GM12878 (cell line): ENCODE measurements around the gene SYCP3. TPM values are rescaled to one million over a fixed set of nuclear protein-coding genes. Genes with fewer than 3 reads are reported as not detected.
"Not testable (repeated sequence)": the region's sequence is repeated elsewhere in the genome, so short reads cannot be mapped to it uniquely, and the experiment has no call there.

ENCODE experiments used
- ATAC-seq: fragments of 200-7000 bp; cut with Tn5 transposase; 3 replicates; pipeline ENCODE4 v1.9.1; 2020; ENCODE audit warnings: mild to moderate bottlenecking, moderate library complexity
- BruUV-seq: library from RNA; stranded (reverse); fragments of 400-500 nt; replicated peaks from 2 replicates; lab custom pipeline; 2021; lab: Mats Ljungman, UMichigan
- CTCF ChIA-PET: fragments of 300-600 bp; sonication (Branson Sonifier 250); formaldehyde crosslinking; extraction: SDS; loops from one replicate; lab custom pipeline; 2021; ENCODE audit warnings: inconsistent platforms; lab: Yijun Ruan, JAX
- POLR2A ChIA-PET: fragments of 350-600 bp; formaldehyde crosslinking; extraction: SDS; loops from one replicate; lab custom pipeline; 2021; ENCODE audit warnings: inconsistent platforms; lab: Charles Lee
- RAD21 ChIA-PET: fragments of 300-600 bp; sonication (Branson Sonifier 250); formaldehyde crosslinking; loops from one replicate; lab custom pipeline; 2023; ENCODE audit warnings: antibody characterized with exemption; ENCODE audit not compliant: unreplicated experiment; lab: Charles Lee
- SMC1A ChIA-PET: fragments of 300-600 bp; sonication (Branson Sonifier 250); formaldehyde crosslinking; loops from one replicate; lab custom pipeline; 2023; ENCODE audit not compliant: unreplicated experiment, uncharacterized antibody; lab: Charles Lee
- DNase-seq: peaks from one replicate; pipeline ENCODE4 v3.0.0-alpha.2; 2011; ENCODE audit warnings: low read depth, low spot score
- FAIRE-seq: peaks from 3 replicates; lab custom pipeline; 2011; peaks lifted over from hg19 to GRCh38; lab: Jason Lieb, UNC
- H2AFZ ChIP-seq: 2 replicates; pipeline ENCODE4 v1.6.0; 2011; ENCODE audit warnings: low read depth, low read length, control low read depth; ENCODE audit not compliant: control insufficient read depth
- H3K27ac ChIP-seq: 2 replicates; pipeline ENCODE4 v1.5.1; 2011; ENCODE audit warnings: control low read depth; ENCODE audit not compliant: control insufficient read depth, insufficient read depth
- H3K27me3 ChIP-seq, 2 experiments: replicated peaks in 1 of 2; 2 replicates each; pipeline versions ENCODE4 v1.6.0 to v1.6.1; 2011; ENCODE audit warnings: low read length in 1 of 2; ENCODE audit not compliant: control insufficient read depth in 2 of 2, insufficient read depth in 2 of 2
- H3K36me3 ChIP-seq, 2 experiments: 2 replicates each; pipeline ENCODE4 v1.5.1; 2011; ENCODE audit warnings: low read length in 1 of 2; ENCODE audit not compliant: control insufficient read depth in 2 of 2, insufficient read depth in 2 of 2
- H3K4me1 ChIP-seq: 2 replicates; pipeline ENCODE4 v1.6.1; 2011; ENCODE audit warnings: mild to moderate bottlenecking, low read length, moderate library complexity, mixed read lengths; ENCODE audit not compliant: control insufficient read depth, insufficient read depth
- H3K4me2 ChIP-seq: 2 replicates; pipeline ENCODE4 v1.6.0; 2011; ENCODE audit warnings: control low read depth; ENCODE audit not compliant: control insufficient read depth, insufficient read depth
- H3K4me3 ChIP-seq: fragments of 200-600 bp; sonication (generic); 2 replicates; pipeline ENCODE4 v1.5.1; 2016
- H3K79me2 ChIP-seq: 2 replicates; pipeline ENCODE4 v1.6.0; 2011; ENCODE audit warnings: low read length; ENCODE audit not compliant: control insufficient read depth, insufficient read depth
- H3K9ac ChIP-seq: 2 replicates; pipeline ENCODE4 v1.8.0; 2011; ENCODE audit warnings: low read length, control low read depth, mixed read lengths; ENCODE audit not compliant: control insufficient read depth, insufficient read depth
- H3K9me3 ChIP-seq: replicated peaks from 3 replicates; pipeline ENCODE4 v1.5.1; 2011; ENCODE audit warnings: mild to moderate bottlenecking, low read length; ENCODE audit not compliant: control insufficient read depth, insufficient read depth
- H4K20me1 ChIP-seq: 2 replicates; pipeline ENCODE4 v1.6.0; 2011; ENCODE audit not compliant: control insufficient read depth, insufficient read depth
- EED ChIP-seq: sonication (generic); IDR thresholded peaks from 2 replicates; pipeline ENCODE4 v1.6.1; 2016; ENCODE audit warnings: antibody characterized with exemption, low read depth
- JUND ChIP-seq: IDR thresholded peaks from 2 replicates; pipeline ENCODE4 v1.6.1; 2012; ENCODE audit warnings: low read depth, mild to moderate bottlenecking, low read length, improper control_type of control experiment, moderate library complexity
- PKNOX1 ChIP-seq: fragments of 450-650 bp; IDR thresholded peaks from 2 replicates; pipeline ENCODE4 v1.6.1; 2016; ENCODE audit warnings: mild to moderate bottlenecking
- SMARCA5 ChIP-seq: fragments of 450-650 bp; IDR thresholded peaks from 2 replicates; pipeline ENCODE4 v1.6.1; 2017; ENCODE audit warnings: mild to moderate bottlenecking
- SRF ChIP-seq, 2 experiments: IDR thresholded peaks; 2 replicates each; pipeline ENCODE4 v1.6.1; 2011; ENCODE audit warnings: low read depth in 2 of 2, low read length in 2 of 2, mild to moderate bottlenecking in 1 of 2, moderate library complexity in 1 of 2
- STAT1 ChIP-seq: fragments of 450-650 bp; conservative IDR thresholded peaks from 2 replicates; pipeline ENCODE4 v1.6.1; 2014; ENCODE audit warnings: antibody characterized with exemption, mild to moderate bottlenecking
- ZSCAN29 ChIP-seq: fragments of 450-650 bp; IDR thresholded peaks from 2 replicates; pipeline ENCODE4 v1.6.1; 2017; ENCODE audit warnings: mild to moderate bottlenecking, moderate library complexity
- WGBS: methylation state at CpG from one replicate; pipeline ENCODE4 v1.1.6; 2016; ENCODE audit warnings: low lambda C conversion rate; ENCODE audit not compliant: insufficient replicate concordance, insufficient coverage; ENCODE audit errors: missing lambda C conversion rate; 5-methylcytosine and 5-hydroxymethylcytosine counted together
- in situ Hi-C: fragments of 300-500 bp; cut with MboI; formaldehyde crosslinking; loops from 9 replicates; pipeline ENCODE4 v1.14.3; 2018; ENCODE audit warnings: mixed read lengths
- intact Hi-C: fragments of 100-400 bp; cut with micrococcal nuclease; formaldehyde crosslinking; loops from one replicate; pipeline ENCODE4 v1.14.2; 2022; ENCODE audit not compliant: unreplicated experiment
- polyA plus RNA-seq, 11 experiments: library from polyadenylated mRNA; depleted of rRNA in 4 of 11; unstranded in 6 of 11; stranded (reverse) in 5 of 11; fragments of >200 nt; fragmentation: Nextera tagmentation in 4 of 11; fragmentation: Illumina TruSeq in 1 of 11; extraction: Ambion mirVana in 4 of 11; extraction: Trizol in 1 of 11; gene quantifications; 1 replicate in 1 of 11; 2 replicates in 10 of 11; pipeline versions ENCODE4 v1.2.1 to v1.2.3, GENCODE V29; 2011 to 2016; ENCODE audit warnings: inconsistent platforms in 2 of 11, missing spikeins in 2 of 11, low read depth in 1 of 11
- total RNA-seq, 4 experiments: library from RNA; depleted of rRNA in 3 of 4; stranded (reverse); fragments of >200 nt in 3 of 4; fragmentation: Illumina TruSeq in 1 of 4; extraction: Trizol in 1 of 4; gene quantifications; 2 replicates each; pipeline versions ENCODE4 v1.2.1 to v1.2.3, GENCODE V29; 2013 to 2021

SYCP3 gene
- total and polyA plus RNA-seq, 10 of the 15 experiments (the other 5 are each of a cell fraction or from before 2014, with no cell fraction given), result 0.08 to 0.58 (median 0.21) TPM

GRCh38 chr12:101686176-101686575 is 53.1 kb downstream of the SYCP3 start:
- FAIRE-seq, result no peak
- in situ Hi-C loops, result no loop called here
- TF ChIP-seq STAT1, result no peak
- TF ChIP-seq EED, result no peak
- TF ChIP-seq ZSCAN29, result no peak

DNA sequence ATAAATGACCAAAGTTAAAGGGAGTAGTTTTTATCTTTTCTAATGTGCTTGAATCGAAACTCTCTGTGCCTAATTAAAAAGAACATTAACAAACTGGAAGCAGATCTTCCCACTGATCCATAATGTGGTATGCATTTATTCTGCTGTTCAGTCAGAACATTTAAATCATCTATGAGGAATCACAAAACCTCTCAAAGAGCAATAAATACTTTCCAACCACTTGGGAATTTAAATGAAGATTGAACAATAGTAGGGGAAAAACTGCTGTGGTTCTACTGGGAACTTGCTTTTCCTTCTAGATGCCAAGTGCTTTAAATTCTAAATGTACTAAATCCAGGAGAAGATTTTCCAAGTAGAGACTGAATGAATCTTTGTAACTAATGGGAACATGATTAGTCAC is 54.2 kb downstream of the SYCP3 start:
- no peaks in the 10 kb centered on the region for H3K79me2 ChIP-seq
- ChIA-PET CTCF (no interaction called here), RAD21 (no interaction called here), POLR2A (no interaction called here), SMC1A (no interaction called here)
- WGBS, result 30% methylated on average over 1 of the region's 1 CpG
- no peaks in the 10 kb centered on the region for H3K36me3 ChIP-seq
- no peak overlapping the region for H2AFZ ChIP-seq
- H3K27ac ChIP-seq, result no peak overlapping the region
- no peak for FAIRE-seq
- BruUV-seq, result no TSS peak
- no peaks in the 10 kb centered on the region for H4K20me1 ChIP-seq
- no peak overlapping the region for H3K4me2 ChIP-seq
- in situ Hi-C loops, result no loop called here
- no peaks in the 10 kb centered on the region for H3K4me1 ChIP-seq
- no peak for DNase-seq
- no peak overlapping the region for H3K4me3 ChIP-seq
- H3K27me3 ChIP-seq, result no peaks in the 10 kb centered on the region; a peak in 1 of 4 replicates
- ATAC-seq, result no peak
- no peaks in the 10 kb centered on the region for H3K9me3 ChIP-seq
- intact Hi-C loops, result no loop called here
- no peak overlapping the region for H3K9ac ChIP-seq
- TF ChIP-seq SMARCA5 (no peak), SRF (IDR thresholded peaks at IDR 0.05; ENCODE audit: low read depth in 2 of 2, low read length in 2 of 2) (no peak), PKNOX1 (no peak), JUND (no peak)

More at GRCh38 chr12:101686176-101686575, 53.1 kb downstream of the SYCP3 start:
- no peak overlapping the region for H3K9ac ChIP-seq
- H3K27ac ChIP-seq, result no peak overlapping the region
- POLR2A ChIA-PET, result no interaction called here
- CTCF ChIA-PET, result interaction anchor here (0.7 kb wide), 1 partner anchor 1917 kb away, joined by 3 read pairs; no protein-coding TSS in a partner anchor
- H3K4me2 ChIP-seq, result no peak overlapping the region
- DNase-seq (no peak), ATAC-seq (no peak)
- H3K4me3 ChIP-seq, result no peak overlapping the region
- H3K36me3 ChIP-seq, result no peaks in the 10 kb centered on the region
- BruUV-seq, result no TSS peak
- no peaks in the 10 kb centered on the region for H4K20me1 ChIP-seq
- 80% methylated on average over 1 of the region's 1 CpG for WGBS
- H3K4me1 ChIP-seq, result no peaks in the 10 kb centered on the region
- intact Hi-C loops, result no loop called here
- RAD21 ChIA-PET, result no interaction called here
- no peaks in the 10 kb centered on the region; a peak in 1 of 4 replicates for H3K27me3 ChIP-seq
- no peaks in the 10 kb centered on the region for H3K79me2 ChIP-seq
- no peaks in the 10 kb centered on the region for H3K9me3 ChIP-seq
- SMC1A ChIA-PET, result no interaction called here
- H2AFZ ChIP-seq, result no peak overlapping the region

GRCh38 chr12:101681627-101682026 is 57.6 kb downstream of the SYCP3 start:
- POLR2A ChIA-PET, H2AFZ ChIP-seq, in situ Hi-C loops, BruUV-seq, H3K4me2 ChIP-seq, H3K36me3 ChIP-seq, H4K20me1 ChIP-seq, H3K27me3 ChIP-seq, H3K4me1 ChIP-seq, H3K9ac ChIP-seq, H3K27ac ChIP-seq, ATAC-seq, H3K4me3 ChIP-seq, SMC1A ChIA-PET, intact Hi-C loops, DNase-seq, H3K9me3 ChIP-seq, RAD21 ChIA-PET, H3K79me2 ChIP-seq, FAIRE-seq: not testable (repeated sequence)
- 34% methylated on average over 5 of the region's 6 CpGs for whole genome bisulfite sequencing
- CTCF ChIA-PET, result interaction anchor here (1.0 kb wide), 1 partner anchor 13 kb away, joined by 3 read pairs; no protein-coding TSS in a partner anchor
